DND-41 (cell line): Measurements from ENCODE around the gene CIT.

ENCODE experiments used
- ATAC-seq: fragments of 200-7000 bp; cut with Tn5 transposase; 3 replicates; pipeline ENCODE4 v1.9.1; 2021; ENCODE audit warnings: low read depth; ENCODE audit not compliant: insufficient read depth
- DNase-seq: peaks from one replicate; pipeline ENCODE4 v3.0.0-alpha.2; 2020
- H2AFZ ChIP-seq: 2 replicates; pipeline ENCODE4 v1.6.0; 2012; ENCODE audit warnings: low read depth, low read length
- H3K27ac ChIP-seq: 2 replicates; pipeline ENCODE4 v1.5.1; 2012; ENCODE audit warnings: low read length, inconsistent platforms
- H3K27me3 ChIP-seq: fragments of 200-600 bp; sonication (generic); 2 replicates; pipeline ENCODE4 v1.6.0; 2012; ENCODE audit warnings: low read length, mild to moderate bottlenecking, inconsistent platforms; ENCODE audit not compliant: insufficient read depth, poor library complexity
- H3K36me3 ChIP-seq: 2 replicates; pipeline ENCODE4 v1.5.1; 2012; ENCODE audit warnings: low read length, inconsistent platforms; ENCODE audit not compliant: insufficient read depth
- H3K4me1 ChIP-seq: 2 replicates; pipeline ENCODE4 v1.5.1; 2012; ENCODE audit warnings: mild to moderate bottlenecking, low read length; ENCODE audit not compliant: insufficient read depth
- H3K4me2 ChIP-seq: 2 replicates; pipeline ENCODE4 v1.6.0; 2012; ENCODE audit warnings: mild to moderate bottlenecking, moderate library complexity, low read length, inconsistent platforms; ENCODE audit not compliant: insufficient read depth
- H3K4me3 ChIP-seq, 2 experiments: fragments of 200-600 bp in 1 of 2; shearing (Covaris generic) in 1 of 2; 2 replicates each; pipeline ENCODE4 v1.5.1; 2012 to 2016; ENCODE audit warnings: inconsistent platforms in 2 of 2, low read length in 2 of 2, mild to moderate bottlenecking in 2 of 2, low read depth in 1 of 2, moderate library complexity in 1 of 2
- H3K79me2 ChIP-seq: 2 replicates; pipeline ENCODE4 v1.6.0; 2012; ENCODE audit warnings: low read length, inconsistent platforms; ENCODE audit not compliant: insufficient read depth
- H3K9ac ChIP-seq: 2 replicates; pipeline ENCODE4 v1.6.0; 2012; ENCODE audit warnings: low read depth, mild to moderate bottlenecking, inconsistent platforms, low read length, moderate library complexity
- H3K9me3 ChIP-seq: 2 replicates; pipeline ENCODE4 v1.5.1; 2012; ENCODE audit warnings: low read length, moderate library complexity, mild to moderate bottlenecking, inconsistent platforms; ENCODE audit not compliant: insufficient read depth, severe bottlenecking
- H4K20me1 ChIP-seq: 2 replicates; pipeline ENCODE4 v1.6.0; 2012; ENCODE audit warnings: low read length; ENCODE audit not compliant: insufficient read depth
- EZH2 ChIP-seq: IDR thresholded peaks from 3 replicates; pipeline ENCODE4 v1.6.1; 2012; ENCODE audit warnings: borderline replicate concordance, low read depth, mild to moderate bottlenecking, moderate library complexity, low read length, inconsistent platforms; ENCODE audit not compliant: severe bottlenecking
- TF ChIP-seq, protein P1 (sequence below): IDR thresholded peaks from 2 replicates; pipeline ENCODE4 v1.5.1; 2012; ENCODE audit warnings: borderline replicate concordance, low read length, moderate library complexity, mild to moderate bottlenecking; ENCODE audit not compliant: poor library complexity, severe bottlenecking; ENCODE audit errors: extremely low read depth

The CIT gene

DNA sequence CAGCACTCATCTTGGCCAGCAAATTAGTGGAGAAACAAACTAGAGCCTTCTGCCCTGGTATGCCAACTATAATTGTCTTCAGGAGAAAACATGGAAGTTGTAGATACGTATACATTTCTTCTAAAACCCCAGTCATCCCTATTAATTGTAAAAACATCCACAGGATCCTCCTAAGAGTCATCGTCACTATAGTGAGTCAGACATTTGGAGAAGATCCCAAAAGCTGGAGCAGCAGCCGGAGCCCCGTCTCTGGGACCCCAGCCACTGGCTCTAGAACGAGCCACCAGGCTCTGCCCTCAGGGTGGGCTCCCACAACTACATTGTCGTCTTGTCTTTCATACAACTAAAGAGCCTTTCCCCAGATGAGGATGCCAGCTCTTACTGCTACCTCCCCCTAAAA, 193.7 kb downstream of the CIT start:
- Histone ChIP-seq H3K4me1 (no peaks in the 10 kb centered on the region), H3K36me3 (peaks cover 68% of the 10 kb centered on the region), H4K20me1 (0 out of 2 replicates have a peak, but pooled peaks cover 4% of the 10 kb centered on the region), H3K27me3 (no peaks in the 10 kb centered on the region), H3K79me2 (no peaks in the 10 kb centered on the region), H3K9me3 (no peaks in the 10 kb centered on the region), H3K4me3 (no peak overlapping the region), H3K27ac (no peak overlapping the region), H2AFZ (no peak overlapping the region), H3K4me2 (no peak overlapping the region), H3K9ac (no peak overlapping the region)
- no peak for DNase-seq
- no peak for TF ChIP-seq EZH2
- TF ChIP-seq, protein P1, sequence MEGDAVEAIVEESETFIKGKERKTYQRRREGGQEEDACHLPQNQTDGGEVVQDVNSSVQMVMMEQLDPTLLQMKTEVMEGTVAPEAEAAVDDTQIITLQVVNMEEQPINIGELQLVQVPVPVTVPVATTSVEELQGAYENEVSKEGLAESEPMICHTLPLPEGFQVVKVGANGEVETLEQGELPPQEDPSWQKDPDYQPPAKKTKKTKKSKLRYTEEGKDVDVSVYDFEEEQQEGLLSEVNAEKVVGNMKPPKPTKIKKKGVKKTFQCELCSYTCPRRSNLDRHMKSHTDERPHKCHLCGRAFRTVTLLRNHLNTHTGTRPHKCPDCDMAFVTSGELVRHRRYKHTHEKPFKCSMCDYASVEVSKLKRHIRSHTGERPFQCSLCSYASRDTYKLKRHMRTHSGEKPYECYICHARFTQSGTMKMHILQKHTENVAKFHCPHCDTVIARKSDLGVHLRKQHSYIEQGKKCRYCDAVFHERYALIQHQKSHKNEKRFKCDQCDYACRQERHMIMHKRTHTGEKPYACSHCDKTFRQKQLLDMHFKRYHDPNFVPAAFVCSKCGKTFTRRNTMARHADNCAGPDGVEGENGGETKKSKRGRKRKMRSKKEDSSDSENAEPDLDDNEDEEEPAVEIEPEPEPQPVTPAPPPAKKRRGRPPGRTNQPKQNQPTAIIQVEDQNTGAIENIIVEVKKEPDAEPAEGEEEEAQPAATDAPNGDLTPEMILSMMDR, result no peak
- no peak for ATAC-seq

DNA sequence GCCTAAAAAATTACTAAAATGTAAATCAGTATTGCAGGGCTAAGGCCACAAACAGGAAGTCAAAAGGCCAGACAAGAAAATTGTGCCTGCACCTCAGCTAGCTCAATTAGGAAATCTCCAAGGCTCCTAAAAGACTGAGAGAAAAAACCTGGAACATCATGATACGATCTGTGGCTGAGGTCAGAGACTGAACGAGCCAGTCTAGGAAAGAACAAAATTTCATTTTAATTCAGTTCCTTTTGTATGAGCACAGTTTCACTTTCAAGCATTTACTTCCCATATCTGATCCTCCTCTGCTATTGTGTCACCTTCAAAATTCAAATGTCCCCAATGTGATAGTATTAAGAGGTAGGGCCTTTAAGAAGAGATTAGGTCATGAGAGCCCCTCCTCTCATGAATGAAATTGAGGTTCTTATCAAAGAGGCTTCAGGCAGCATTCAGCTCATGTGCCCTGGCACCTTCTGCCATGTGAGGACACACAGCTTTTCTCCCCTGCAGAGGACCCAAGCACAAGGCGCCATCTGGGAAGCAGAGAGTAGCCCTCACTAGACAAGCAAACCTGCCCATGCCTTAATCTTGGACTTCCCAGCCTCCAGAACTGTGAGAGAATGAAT, 194.4 kb downstream of the CIT start:
- no peak for DNase-seq
- H3K36me3 ChIP-seq, result peaks cover 68% of the 10 kb centered on the region
- no peak for TF ChIP-seq EZH2
- TF ChIP-seq, protein P1, result no peak
- H3K4me3 ChIP-seq, result no peak overlapping the region
- H3K4me2 ChIP-seq, result no peak overlapping the region
- no peak overlapping the region for H2AFZ ChIP-seq
- 0 out of 2 replicates have a peak overlapping the region, but pooled peaks have one; percentile 11 for H3K27ac ChIP-seq
- H4K20me1 ChIP-seq, result 0 out of 2 replicates have a peak, but pooled peaks cover 4% of the 10 kb centered on the region
- ATAC-seq, result 0 out of 3 replicates have a peak, but pooled peaks have one; percentile 36
- H3K27me3 ChIP-seq, result no peaks in the 10 kb centered on the region
- no peak overlapping the region for H3K9ac ChIP-seq
- H3K9me3 ChIP-seq, result no peaks in the 10 kb centered on the region
- no peaks in the 10 kb centered on the region for H3K79me2 ChIP-seq
- no peaks in the 10 kb centered on the region for H3K4me1 ChIP-seq

DNA sequence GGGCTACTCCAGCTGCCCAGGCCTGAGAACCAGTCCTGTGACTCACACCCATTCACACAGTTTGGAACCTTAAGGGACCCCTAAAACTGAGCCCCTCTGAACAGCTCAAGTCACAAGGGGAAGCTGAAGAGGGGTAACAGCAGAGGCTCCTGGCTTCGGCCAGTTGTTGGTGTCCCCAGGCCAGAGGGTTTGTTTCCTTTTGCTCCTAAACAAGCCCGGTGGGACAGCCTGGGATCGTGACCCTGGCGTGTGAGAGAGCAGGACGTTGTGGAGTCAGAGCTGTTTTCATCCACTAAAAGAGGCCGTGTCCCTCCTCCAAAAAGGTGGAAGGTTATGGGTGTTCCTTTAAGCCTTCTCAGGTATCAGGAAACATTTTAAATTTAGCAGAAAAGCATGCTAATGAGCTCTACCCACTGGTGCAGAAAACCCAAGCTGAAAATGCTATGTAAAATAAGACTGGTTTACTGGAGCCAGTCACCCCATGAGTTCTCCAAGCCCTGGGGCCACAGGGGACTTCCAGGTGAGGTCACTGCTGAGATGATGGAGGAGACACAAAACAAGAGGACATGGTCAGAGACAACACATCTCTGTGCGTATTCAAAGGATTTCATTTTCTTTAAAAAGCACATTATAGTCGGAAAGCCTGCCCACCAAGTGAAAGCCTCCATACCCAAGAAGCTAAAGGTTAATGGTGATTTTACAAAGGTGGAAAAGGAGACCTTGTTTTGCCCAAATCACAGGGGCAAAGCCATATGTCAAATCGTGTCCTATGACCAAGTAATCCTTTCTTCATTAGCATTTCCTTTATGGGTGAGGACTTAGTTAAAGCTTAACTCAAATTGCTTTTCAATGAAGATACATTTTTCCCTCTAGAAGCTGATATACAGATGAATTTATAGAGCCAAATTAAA, 195.1 kb downstream of the CIT start:
- ATAC-seq, result peak; percentile 20; the same call in 1 of the 3 replicates
- peaks cover 66% of the 10 kb centered on the region for H3K36me3 ChIP-seq

More for the DNA sequence above, 195.1 kb downstream of the CIT start:
- no peak for DNase-seq
- H4K20me1 ChIP-seq, result 0 out of 2 replicates have a peak, but pooled peaks cover 4% of the 10 kb centered on the region
- no peak overlapping the region for H3K4me3 ChIP-seq
- H3K9me3 ChIP-seq, result no peaks in the 10 kb centered on the region
- no peaks in the 10 kb centered on the region for H3K4me1 ChIP-seq
- H2AFZ ChIP-seq, result no peak overlapping the region
- 0 out of 2 replicates have a peak overlapping the region, but pooled peaks have one; percentile 11 for H3K27ac ChIP-seq
- H3K4me2 ChIP-seq, result no peak overlapping the region
- TF ChIP-seq, protein P1, result no peak
- TF ChIP-seq EZH2, result no peak
- no peak overlapping the region for H3K9ac ChIP-seq
- no peaks in the 10 kb centered on the region for H3K79me2 ChIP-seq
- no peaks in the 10 kb centered on the region for H3K27me3 ChIP-seq
